ENCODE data around the gene TMA7. TPM values are rescaled to one million over a fixed set of nuclear protein-coding genes. Genes with fewer than 3 reads are reported as not detected.
A peak's percentile ranks its signal among the peaks of the same experiment; 100 is the strongest.

Gene TMA7
- total and polyA plus RNA-seq, 9 of the 15 experiments (the other 6 are each of a cell fraction or from before 2014, with no cell fraction given), result 209 to 1,003 (median 486) TPM

GRCh38 chr3:48429960-48430707, 9.9 kb upstream of the TMA7 start, which contains the start of gene PLXNB1 (continued):
- TF ChIP-seq CLOCK (CRISPR knock-in tag; IDR thresholded peaks at IDR 0.05; ENCODE audit: borderline replicate concordance) (no peak), ZNF174 (CRISPR knock-in tag; IDR thresholded peaks at IDR 0.05) (no peak), SUPT5H (IDR thresholded peaks at IDR 0.05) (peak; percentile 40; the same call in 1 of the 2 replicates), GABPB2 (CRISPR knock-in tag; conservative IDR thresholded peaks at IDR 0.05) (no peak), NR0B1 (IDR thresholded peaks at IDR 0.05; ENCODE audit: partially characterized antibody) (no peak), CREM (IDR thresholded peaks at IDR 0.05; ENCODE audit: low read depth) (peak; percentile 44; the same call in 1 of the 2 replicates), ZNF740 (CRISPR knock-in tag; IDR thresholded peaks at IDR 0.05) (peak; percentile 95), ZNF740 (tag; IDR thresholded peaks at IDR 0.05) (peak in 1 of 2 experiments; percentile 80; a peak in 2 of 4 replicates), EP400 (IDR thresholded peaks at IDR 0.05) (peak; percentile 62; the same call in 1 of the 2 replicates), ELF1 (tag; IDR thresholded peaks at IDR 0.05) (peak; percentile 7; the same call in 1 of the 2 replicates), MNT (conservative IDR thresholded peaks at IDR 0.05) (peak in 1 of 2 experiments; percentile 64; a peak in 2 of 4 replicates), POLR2A (conservative IDR thresholded peaks at IDR 0.05) (peak; percentile 42; the same call in 1 of the 2 replicates)

All from K562 (cell line).